HepG2 (cell line): ENCODE measurements around the gene RHBDL1. TPM values are rescaled to one million over a fixed set of nuclear protein-coding genes. Genes with fewer than 3 reads are reported as not detected.
A peak's percentile ranks its signal among the peaks of the same experiment; 100 is the strongest.

Experiments used
- CBX2 ChIP-seq, 2 experiments: fragments of 200-600 bp in 1 of 2; sonication (generic); formaldehyde crosslinking in 1 of 2; IDR thresholded peaks; 2 replicates each; pipeline versions ENCODE4 v1.7.0 to v1.8.1; 2018 to 2022; ENCODE audit warnings: low read depth in 2 of 2, low read length in 1 of 2, mild to moderate bottlenecking in 1 of 2, missing genetic modification reagents in 1 of 2
- HNF4A ChIP-seq: sonication (generic); formaldehyde crosslinking; IDR thresholded peaks from 2 replicates; pipeline ENCODE4 v1.4.0; 2020; ENCODE audit warnings: missing genetic modification reagents
- MAF1 ChIP-seq: sonication (generic); formaldehyde crosslinking; IDR thresholded peaks from 2 replicates; pipeline ENCODE4 v1.5.0; 2020; ENCODE audit warnings: missing genetic modification reagents, borderline replicate concordance
- NCOA2 ChIP-seq: sonication (generic); formaldehyde crosslinking; IDR thresholded peaks from 2 replicates; pipeline ENCODE4 v1.8.0; 2022; ENCODE audit warnings: inconsistent platforms
- PAWR ChIP-seq: sonication (generic); formaldehyde crosslinking; IDR thresholded peaks from 2 replicates; pipeline ENCODE4 v1.4.0; 2020; ENCODE audit warnings: missing genetic modification reagents, mild to moderate bottlenecking, borderline replicate concordance
- PHF21A ChIP-seq: sonication (generic); formaldehyde crosslinking; IDR thresholded peaks from 2 replicates; pipeline ENCODE4 v1.5.0; 2020; ENCODE audit warnings: mild to moderate bottlenecking, missing genetic modification reagents
- RAD21 ChIP-seq: fragments of 450-650 bp; formaldehyde crosslinking; IDR thresholded peaks from 2 replicates; pipeline ENCODE4 v1.5.0; 2020; ENCODE audit warnings: mild to moderate bottlenecking
- SALL1 ChIP-seq: sonication (generic); formaldehyde crosslinking; IDR thresholded peaks from 2 replicates; pipeline ENCODE4 v1.8.0; 2022; ENCODE audit warnings: mild to moderate bottlenecking, missing genetic modification reagents
- TMF1 ChIP-seq: sonication (generic); formaldehyde crosslinking; IDR thresholded peaks from 2 replicates; pipeline ENCODE4 v1.8.1; 2022; ENCODE audit warnings: low read depth, missing genetic modification reagents
- U2AF2 ChIP-seq: fragments of 200-400 bp; formaldehyde crosslinking; IDR thresholded peaks from 2 replicates; pipeline ENCODE4 v1.6.1; 2017; ENCODE audit warnings: low read depth, mild to moderate bottlenecking, low read length
- ZNF12 ChIP-seq: sonication (generic); formaldehyde crosslinking; IDR thresholded peaks from 2 replicates; pipeline ENCODE4 v1.5.0; 2020; ENCODE audit warnings: missing genetic modification reagents
- ZNF251 ChIP-seq: sonication (generic); formaldehyde crosslinking; IDR thresholded peaks from 2 replicates; pipeline ENCODE4 v1.9.0; 2021; ENCODE audit warnings: mild to moderate bottlenecking, missing genetic modification reagents
- ZNF296 ChIP-seq: sonication (generic); formaldehyde crosslinking; conservative IDR thresholded peaks from 2 replicates; pipeline ENCODE4 v1.5.0; 2020; ENCODE audit warnings: mild to moderate bottlenecking, missing genetic modification reagents
- ZNF550 ChIP-seq: sonication (generic); formaldehyde crosslinking; IDR thresholded peaks from 2 replicates; pipeline ENCODE4 v1.4.0; 2020; ENCODE audit warnings: mild to moderate bottlenecking, missing genetic modification reagents, borderline replicate concordance
- ZNF589 ChIP-seq: sonication (generic); formaldehyde crosslinking; conservative IDR thresholded peaks from 2 replicates; pipeline ENCODE4 v1.8.0; 2022; ENCODE audit warnings: mild to moderate bottlenecking, moderate library complexity, missing genetic modification reagents
- ZNF75D ChIP-seq: sonication (generic); formaldehyde crosslinking; IDR thresholded peaks from 2 replicates; pipeline ENCODE4 v1.8.1; 2023; ENCODE audit warnings: missing genetic modification reagents, mild to moderate bottlenecking, borderline replicate concordance
- ZSCAN9 ChIP-seq: IDR thresholded peaks from 2 replicates; pipeline ENCODE4 v1.6.1; 2016; ENCODE audit warnings: borderline replicate concordance
- polyA plus RNA-seq, 8 experiments: library from polyadenylated mRNA; depleted of rRNA in 3 of 8; stranded (reverse) in 7 of 8; unstranded in 1 of 8; fragments of >200 nt; fragmentation: Illumina TruSeq in 4 of 8; extraction: Trizol in 4 of 8; gene quantifications; 2 replicates each; pipeline versions ENCODE4 v1.2.1 to v1.2.3, GENCODE V29; 2011 to 2016; ENCODE audit warnings: low read depth in 4 of 8, missing spikeins in 1 of 8, mixed read lengths in 1 of 8; ENCODE audit not compliant: insufficient read depth in 1 of 8
- total RNA-seq, 5 experiments: library from RNA; depleted of rRNA; stranded (reverse); fragments of >200 nt; fragmentation: Illumina TruSeq; extraction: Trizol; gene quantifications; 2 replicates each; pipeline ENCODE4 v1.2.3, GENCODE V29; 2016; ENCODE audit warnings: low read depth in 1 of 5
- TF ChIP-seq, protein P1 (sequence below): sonication (generic); formaldehyde crosslinking; IDR thresholded peaks from 2 replicates; pipeline ENCODE4 v1.5.1; 2020; ENCODE audit warnings: missing genetic modification reagents, mild to moderate bottlenecking, borderline replicate concordance
- TF ChIP-seq, protein P2 (sequence below): IDR thresholded peaks from 2 replicates; pipeline ENCODE4 v1.6.1; 2016; ENCODE audit warnings: low read depth, missing genetic modification reagents, missing compliant biosample characterization
- TF ChIP-seq, protein P3 (sequence below): sonication (generic); formaldehyde crosslinking; IDR thresholded peaks from 2 replicates; pipeline ENCODE4 v1.8.0; 2022; ENCODE audit warnings: missing genetic modification reagents, mild to moderate bottlenecking, moderate library complexity, borderline replicate concordance
- TF ChIP-seq, protein P4 (sequence below): IDR thresholded peaks from 2 replicates; pipeline ENCODE4 v1.6.1; 2012; ENCODE audit warnings: inconsistent platforms

Gene RHBDL1
- total and polyA plus RNA-seq, 2 of the 13 experiments (the other 11 are each of a cell fraction or from before 2014, with no cell fraction given): 1.8 to 3.8 TPM

DNA sequence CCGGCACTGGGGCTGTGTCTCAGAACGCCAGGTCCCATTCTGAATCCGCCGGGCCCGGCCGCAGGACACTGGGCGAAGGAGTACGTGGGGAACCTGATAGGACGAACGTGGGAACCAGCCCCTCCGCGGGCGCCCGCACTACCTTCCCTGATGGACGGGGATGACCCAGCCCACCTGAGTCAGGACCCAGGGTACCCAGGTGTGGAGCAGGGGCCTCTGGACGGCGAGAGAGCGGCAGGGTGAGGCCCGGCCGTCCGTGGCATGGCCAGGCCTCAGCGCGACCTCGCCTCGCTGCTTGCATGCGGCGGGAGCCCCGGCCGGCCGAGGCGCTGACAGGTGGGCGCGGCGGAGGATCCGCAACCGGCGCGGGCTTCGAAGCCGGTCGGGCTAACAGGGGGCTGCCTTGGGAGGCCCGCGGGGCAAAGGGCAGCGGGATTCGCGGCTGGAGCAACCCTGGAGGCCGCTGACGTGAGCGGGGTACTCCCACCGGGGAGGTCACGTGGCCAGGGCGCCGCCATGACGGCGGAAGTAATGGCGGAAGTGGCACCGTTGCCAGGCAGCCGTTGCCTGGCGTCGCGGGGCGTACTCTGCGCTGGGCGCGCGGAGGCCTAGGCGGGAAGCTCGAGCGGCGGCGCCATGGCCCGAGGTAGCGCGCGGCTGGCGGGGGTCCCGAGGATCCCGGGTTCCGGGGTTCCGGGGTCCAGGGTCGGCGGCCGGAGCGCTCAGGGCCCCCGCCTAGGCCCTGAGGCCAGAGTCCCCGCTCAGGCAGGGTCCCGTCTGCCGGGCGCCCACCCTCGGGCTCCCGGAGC is 26.5 kb upstream of the RHBDL1 start, which contains the start of gene WDR90 (continued):
- TF ChIP-seq, protein P1, sequence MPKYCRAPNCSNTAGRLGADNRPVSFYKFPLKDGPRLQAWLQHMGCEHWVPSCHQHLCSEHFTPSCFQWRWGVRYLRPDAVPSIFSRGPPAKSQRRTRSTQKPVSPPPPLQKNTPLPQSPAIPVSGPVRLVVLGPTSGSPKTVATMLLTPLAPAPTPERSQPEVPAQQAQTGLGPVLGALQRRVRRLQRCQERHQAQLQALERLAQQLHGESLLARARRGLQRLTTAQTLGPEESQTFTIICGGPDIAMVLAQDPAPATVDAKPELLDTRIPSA (CRISPR knock-in tag): no peak
- TF ChIP-seq RAD21 (CRISPR knock-in tag): peak; percentile 54; the same call in 1 of the 2 replicates
- TF ChIP-seq ZNF75D (CRISPR knock-in tag): 0 out of 2 replicates have a peak, but pooled peaks have one; percentile 34
- TF ChIP-seq SALL1 (CRISPR knock-in tag): peak; percentile 91
- TF ChIP-seq ZSCAN9 (CRISPR knock-in tag): no peak
- TF ChIP-seq, protein P2, sequence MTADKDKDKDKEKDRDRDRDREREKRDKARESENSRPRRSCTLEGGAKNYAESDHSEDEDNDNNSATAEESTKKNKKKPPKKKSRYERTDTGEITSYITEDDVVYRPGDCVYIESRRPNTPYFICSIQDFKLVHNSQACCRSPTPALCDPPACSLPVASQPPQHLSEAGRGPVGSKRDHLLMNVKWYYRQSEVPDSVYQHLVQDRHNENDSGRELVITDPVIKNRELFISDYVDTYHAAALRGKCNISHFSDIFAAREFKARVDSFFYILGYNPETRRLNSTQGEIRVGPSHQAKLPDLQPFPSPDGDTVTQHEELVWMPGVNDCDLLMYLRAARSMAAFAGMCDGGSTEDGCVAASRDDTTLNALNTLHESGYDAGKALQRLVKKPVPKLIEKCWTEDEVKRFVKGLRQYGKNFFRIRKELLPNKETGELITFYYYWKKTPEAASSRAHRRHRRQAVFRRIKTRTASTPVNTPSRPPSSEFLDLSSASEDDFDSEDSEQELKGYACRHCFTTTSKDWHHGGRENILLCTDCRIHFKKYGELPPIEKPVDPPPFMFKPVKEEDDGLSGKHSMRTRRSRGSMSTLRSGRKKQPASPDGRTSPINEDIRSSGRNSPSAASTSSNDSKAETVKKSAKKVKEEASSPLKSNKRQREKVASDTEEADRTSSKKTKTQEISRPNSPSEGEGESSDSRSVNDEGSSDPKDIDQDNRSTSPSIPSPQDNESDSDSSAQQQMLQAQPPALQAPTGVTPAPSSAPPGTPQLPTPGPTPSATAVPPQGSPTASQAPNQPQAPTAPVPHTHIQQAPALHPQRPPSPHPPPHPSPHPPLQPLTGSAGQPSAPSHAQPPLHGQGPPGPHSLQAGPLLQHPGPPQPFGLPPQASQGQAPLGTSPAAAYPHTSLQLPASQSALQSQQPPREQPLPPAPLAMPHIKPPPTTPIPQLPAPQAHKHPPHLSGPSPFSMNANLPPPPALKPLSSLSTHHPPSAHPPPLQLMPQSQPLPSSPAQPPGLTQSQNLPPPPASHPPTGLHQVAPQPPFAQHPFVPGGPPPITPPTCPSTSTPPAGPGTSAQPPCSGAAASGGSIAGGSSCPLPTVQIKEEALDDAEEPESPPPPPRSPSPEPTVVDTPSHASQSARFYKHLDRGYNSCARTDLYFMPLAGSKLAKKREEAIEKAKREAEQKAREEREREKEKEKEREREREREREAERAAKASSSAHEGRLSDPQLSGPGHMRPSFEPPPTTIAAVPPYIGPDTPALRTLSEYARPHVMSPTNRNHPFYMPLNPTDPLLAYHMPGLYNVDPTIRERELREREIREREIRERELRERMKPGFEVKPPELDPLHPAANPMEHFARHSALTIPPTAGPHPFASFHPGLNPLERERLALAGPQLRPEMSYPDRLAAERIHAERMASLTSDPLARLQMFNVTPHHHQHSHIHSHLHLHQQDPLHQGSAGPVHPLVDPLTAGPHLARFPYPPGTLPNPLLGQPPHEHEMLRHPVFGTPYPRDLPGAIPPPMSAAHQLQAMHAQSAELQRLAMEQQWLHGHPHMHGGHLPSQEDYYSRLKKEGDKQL (CRISPR knock-in tag): no peak
- TF ChIP-seq TMF1 (CRISPR knock-in tag): peak; percentile 85
- no peak for TF ChIP-seq ZNF296 (CRISPR knock-in tag)
- TF ChIP-seq PAWR (CRISPR knock-in tag): 0 out of 2 replicates have a peak, but pooled peaks have one; percentile 84
- peak; percentile 86 for TF ChIP-seq ZNF589
- no peak for TF ChIP-seq CBX2 (IDR thresholded peaks at IDR 0.05; ENCODE audit: low read depth, low read length)
- 0 out of 2 replicates have a peak, but pooled peaks have one; percentile 76 for TF ChIP-seq CBX2 (CRISPR knock-in tag; IDR thresholded peaks at IDR 0.05; ENCODE audit: low read depth)
- TF ChIP-seq MAF1 (CRISPR knock-in tag): no peak; the same call in 1 of the 2 replicates
- TF ChIP-seq NCOA2 (CRISPR knock-in tag): 0 out of 2 replicates have a peak, but pooled peaks have one; percentile 48
- TF ChIP-seq, protein P3, sequence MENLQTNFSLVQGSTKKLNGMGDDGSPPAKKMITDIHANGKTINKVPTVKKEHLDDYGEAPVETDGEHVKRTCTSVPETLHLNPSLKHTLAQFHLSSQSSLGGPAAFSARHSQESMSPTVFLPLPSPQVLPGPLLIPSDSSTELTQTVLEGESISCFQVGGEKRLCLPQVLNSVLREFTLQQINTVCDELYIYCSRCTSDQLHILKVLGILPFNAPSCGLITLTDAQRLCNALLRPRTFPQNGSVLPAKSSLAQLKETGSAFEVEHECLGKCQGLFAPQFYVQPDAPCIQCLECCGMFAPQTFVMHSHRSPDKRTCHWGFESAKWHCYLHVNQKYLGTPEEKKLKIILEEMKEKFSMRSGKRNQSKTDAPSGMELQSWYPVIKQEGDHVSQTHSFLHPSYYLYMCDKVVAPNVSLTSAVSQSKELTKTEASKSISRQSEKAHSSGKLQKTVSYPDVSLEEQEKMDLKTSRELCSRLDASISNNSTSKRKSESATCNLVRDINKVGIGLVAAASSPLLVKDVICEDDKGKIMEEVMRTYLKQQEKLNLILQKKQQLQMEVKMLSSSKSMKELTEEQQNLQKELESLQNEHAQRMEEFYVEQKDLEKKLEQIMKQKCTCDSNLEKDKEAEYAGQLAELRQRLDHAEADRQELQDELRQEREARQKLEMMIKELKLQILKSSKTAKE (CRISPR knock-in tag): no peak
- peak; percentile 74; the same call in 1 of the 2 replicates for TF ChIP-seq ZNF550 (CRISPR knock-in tag)
- TF ChIP-seq, protein P4, sequence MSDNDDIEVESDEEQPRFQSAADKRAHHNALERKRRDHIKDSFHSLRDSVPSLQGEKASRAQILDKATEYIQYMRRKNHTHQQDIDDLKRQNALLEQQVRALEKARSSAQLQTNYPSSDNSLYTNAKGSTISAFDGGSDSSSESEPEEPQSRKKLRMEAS: peak; percentile 91
- TF ChIP-seq HNF4A (CRISPR knock-in tag): peak; percentile 78
- TF ChIP-seq U2AF2: no peak
- TF ChIP-seq ZNF12 (CRISPR knock-in tag): no peak
- no peak for TF ChIP-seq ZNF251
- peak; percentile 74 for TF ChIP-seq PHF21A
